HG02885 (cell line): Measurements from ENCODE around the gene TSPAN9.

Experiments used
- ATAC-seq: cut with Tn5 transposase; IDR thresholded peaks from one replicate; pipeline ENCODE4 v1.9.1; 2021; ENCODE audit warnings: mild to moderate bottlenecking; ENCODE audit not compliant: unreplicated experiment, poor library complexity

TSPAN9 gene

GRCh38 chr12:3136641-3137267 lies 59.6 kb downstream of the TSPAN9 start:
- no peak for ATAC-seq

GRCh38 chr12:3137268-3137781 lies 60.1 kb downstream of the TSPAN9 start:
- ATAC-seq, result no peak

GRCh38 chr12:3137814-3138445 lies 60.8 kb downstream of the TSPAN9 start:
- ATAC-seq, result no peak

- no peak for ATAC-seq
Observed at GRCh38 chr12:3138941-3139511, 61.8 kb downstream of the TSPAN9 start.

- no peak for ATAC-seq
Observed at GRCh38 chr12:3139760-3140159, 62.6 kb downstream of the TSPAN9 start.

- ATAC-seq, result no peak
Observed at GRCh38 chr12:3140284-3140683, 63.1 kb downstream of the TSPAN9 start.

GRCh38 chr12:3141339-3142321 lies 64.5 kb downstream of the TSPAN9 start:
- no peak for ATAC-seq

GRCh38 chr12:3142386-3142785 lies 65.2 kb downstream of the TSPAN9 start:
- no peak for ATAC-seq

GRCh38 chr12:3144495-3144894 lies 67.3 kb downstream of the TSPAN9 start:
- ATAC-seq, result no peak

GRCh38 chr12:3145033-3145432 lies 67.9 kb downstream of the TSPAN9 start:
- no peak for ATAC-seq

GRCh38 chr12:3145546-3146310 lies 68.5 kb downstream of the TSPAN9 start:
- no peak for ATAC-seq

GRCh38 chr12:3147260-3147659 lies 70.1 kb downstream of the TSPAN9 start:
- no peak for ATAC-seq

GRCh38 chr12:3148366-3149000 lies 71.3 kb downstream of the TSPAN9 start:
- ATAC-seq, result no peak

GRCh38 chr12:3149515-3150307 lies 72.5 kb downstream of the TSPAN9 start:
- ATAC-seq, result no peak

GRCh38 chr12:3150308-3150670 lies 73.1 kb downstream of the TSPAN9 start:
- no peak for ATAC-seq

- ATAC-seq, result no peak
Observed at GRCh38 chr12:3150931-3151835, 74.0 kb downstream of the TSPAN9 start.

- ATAC-seq, result no peak
Observed at GRCh38 chr12:3152011-3152511, 74.9 kb downstream of the TSPAN9 start.
